NCI-H128 (cell line): ENCODE data around the gene ATAT1.

Experiments used
- DNase-seq: peaks from one replicate; lab custom pipeline; 2025; ENCODE audit not compliant: unreplicated experiment; lab: John Stamatoyannopoulos, UW

ATAT1 gene

GRCh38 chr6:30683183-30683979 is 56.7 kb downstream of the ATAT1 start:
- DNase-seq: no peak

- DNase-seq: no peak
Observed at GRCh38 chr6:30683980-30684338, 57.3 kb downstream of the ATAT1 start.

- DNase-seq: no peak
Observed at GRCh38 chr6:30684386-30685156, 57.9 kb downstream of the ATAT1 start.

- DNase-seq: no peak
Observed at GRCh38 chr6:30685157-30686008, 58.7 kb downstream of the ATAT1 start.

- no peak for DNase-seq
Observed at GRCh38 chr6:30686009-30686907, 59.6 kb downstream of the ATAT1 start, which contains the start of gene PPP1R18. Gene PPP1R18, minus strand, starts transcription at chr6:30686645. Its CDS starts 627 bp downstream, at chr6:30686018.

- peak; percentile 54 for DNase-seq
Observed at GRCh38 chr6:30686908-30687658, 60.4 kb downstream of the ATAT1 start.

- DNase-seq: no peak
Observed at GRCh38 chr6:30687659-30688431, 61.2 kb downstream of the ATAT1 start.

- no peak for DNase-seq
Observed at GRCh38 chr6:30688569-30688968, 61.9 kb downstream of the ATAT1 start.

- DNase-seq: no peak
Observed at GRCh38 chr6:30689022-30689865, 62.6 kb downstream of the ATAT1 start.

- no peak for DNase-seq
Observed at GRCh38 chr6:30689985-30690384, 63.3 kb downstream of the ATAT1 start.

- DNase-seq: peak; percentile 28
Observed at GRCh38 chr6:30690403-30691207, 63.9 kb downstream of the ATAT1 start, which contains the start of gene NRM. Gene NRM, minus strand, starts transcription at chr6:30690984. Its CDS starts 10 bp downstream, at chr6:30690974.

- DNase-seq: no peak
Observed at GRCh38 chr6:30691208-30691847, 64.7 kb downstream of the ATAT1 start.
